K562 (cell line): Measurements from ENCODE around the gene SLMAP. TPM values are rescaled to one million over a fixed set of nuclear protein-coding genes. Genes with fewer than 3 reads are reported as not detected.

Source experiments
- BACH1 ChIP-seq: fragments of 200-800 bp; sonication (Bioruptor generic); IDR thresholded peaks from 2 replicates; pipeline ENCODE4 v1.6.1; 2016; ENCODE audit warnings: missing genetic modification characterization, missing compliant biosample characterization
- BRF1 ChIP-seq: IDR thresholded peaks from 3 replicates; pipeline ENCODE4 v1.6.1; 2011; ENCODE audit warnings: borderline replicate concordance, mild to moderate bottlenecking; ENCODE audit not compliant: insufficient read length; ENCODE audit errors: extremely low read depth
- ESRRB ChIP-seq: fragments of 250-450 bp; sonication (Bioruptor Pico); IDR thresholded peaks from 2 replicates; pipeline ENCODE4 v1.5.0; 2020; ENCODE audit warnings: mild to moderate bottlenecking, moderate library complexity, borderline replicate concordance
- EWSR1 ChIP-seq: fragments of 450-650 bp; IDR thresholded peaks from 2 replicates; pipeline ENCODE4 v1.6.1; 2018; ENCODE audit warnings: borderline replicate concordance, mild to moderate bottlenecking, low read depth, moderate library complexity; ENCODE audit not compliant: partially characterized antibody
- GTF2A2 ChIP-seq: IDR thresholded peaks from 2 replicates; pipeline ENCODE4 v1.6.1; 2016; ENCODE audit warnings: mild to moderate bottlenecking, missing genetic modification characterization, missing compliant biosample characterization
- JUNB ChIP-seq: fragments of 450-650 bp; formaldehyde crosslinking; conservative IDR thresholded peaks from 2 replicates; pipeline ENCODE4 v1.4.0; 2020; ENCODE audit warnings: mild to moderate bottlenecking
- MITF ChIP-seq: IDR thresholded peaks from 2 replicates; pipeline ENCODE4 v1.6.1; 2014; ENCODE audit warnings: antibody characterized with exemption
- PTTG1 ChIP-seq: fragments of 450-650 bp; IDR thresholded peaks from 2 replicates; pipeline ENCODE4 v1.6.1; 2016; ENCODE audit warnings: low read depth, mild to moderate bottlenecking, missing genetic modification characterization, missing compliant biosample characterization
- RAD21 ChIP-seq, 2 experiments: fragments of 250-450 bp in 1 of 2; fragments of 450-650 bp in 1 of 2; sonication (Bioruptor Pico) in 1 of 2; formaldehyde crosslinking in 1 of 2; IDR thresholded peaks in 1 of 2; conservative IDR thresholded peaks in 1 of 2; 2 replicates each; pipeline versions ENCODE4 v1.4.0 to v1.8.0; 2020 to 2022; ENCODE audit warnings: mild to moderate bottlenecking in 2 of 2, moderate library complexity in 1 of 2
- TEAD4 ChIP-seq, 2 experiments: sonication (generic) in 1 of 2; formaldehyde crosslinking in 1 of 2; IDR thresholded peaks; 2 replicates each; pipeline versions ENCODE4 v1.6.1 to v1.8.0; 2012 to 2022; ENCODE audit warnings: borderline replicate concordance in 1 of 2, inconsistent platforms in 1 of 2, low read length in 1 of 2, mild to moderate bottlenecking in 1 of 2, missing genetic modification reagents in 1 of 2
- THRA ChIP-seq: fragments of 450-650 bp; IDR thresholded peaks from 2 replicates; pipeline ENCODE4 v1.6.1; 2017; ENCODE audit warnings: mild to moderate bottlenecking, moderate library complexity
- TRIM24 ChIP-seq, 2 experiments: fragments of 450-650 bp; IDR thresholded peaks; 2 replicates each; pipeline ENCODE4 v1.6.1; 2016
- ZC3H8 ChIP-seq: fragments of 450-650 bp; IDR thresholded peaks from 2 replicates; pipeline ENCODE4 v1.6.1; 2017
- ZNF124 ChIP-seq: sonication (generic); formaldehyde crosslinking; IDR thresholded peaks from 2 replicates; pipeline ENCODE4 v1.8.1; 2022; ENCODE audit warnings: missing genetic modification reagents
- ZNF511 ChIP-seq: sonication (generic); formaldehyde crosslinking; IDR thresholded peaks from 2 replicates; pipeline ENCODE4 v1.8.0; 2022; ENCODE audit warnings: mild to moderate bottlenecking, missing genetic modification reagents
- ZNF584 ChIP-seq: fragments of 200-800 bp; sonication (Bioruptor generic); IDR thresholded peaks from 2 replicates; pipeline ENCODE4 v1.6.1; 2016; ENCODE audit warnings: low read depth, mild to moderate bottlenecking, missing genetic modification characterization, missing compliant biosample characterization
- polyA plus RNA-seq, 8 experiments: library from polyadenylated mRNA; depleted of rRNA in 4 of 8; stranded (reverse) in 5 of 8; unstranded in 3 of 8; fragments of >200 nt; fragmentation: Nextera tagmentation in 2 of 8; fragmentation: Illumina TruSeq in 1 of 8; extraction: Ambion mirVana in 2 of 8; extraction: Trizol in 1 of 8; gene quantifications; 2 replicates each; pipeline versions ENCODE4 v1.2.1 to v1.2.3, GENCODE V29; 2011 to 2014; ENCODE audit warnings: inconsistent platforms in 1 of 8, missing spikeins in 1 of 8
- total RNA-seq, 7 experiments: library from RNA; depleted of rRNA in 6 of 7; stranded (reverse); fragments of >200 nt in 6 of 7; fragmentation: Illumina TruSeq in 2 of 7; extraction: Trizol in 2 of 7; gene quantifications; 2 replicates each; pipeline versions ENCODE4 v1.2.1 to v1.2.3, GENCODE V29; 2011 to 2021; ENCODE audit warnings: low replicate concordance in 1 of 7
- TF ChIP-seq, protein P1 (sequence below): fragments of 250-450 bp; sonication (Bioruptor Pico); IDR thresholded peaks from 2 replicates; pipeline ENCODE4 v1.9.0; 2021; ENCODE audit warnings: mild to moderate bottlenecking, inconsistent platforms
- TF ChIP-seq, protein P2 (sequence below), 2 experiments: fragments of 450-650 bp; IDR thresholded peaks; 2 replicates each; pipeline ENCODE4 v1.6.1; 2018; ENCODE audit warnings: mild to moderate bottlenecking in 2 of 2, low read depth in 1 of 2; ENCODE audit not compliant: partially characterized antibody in 2 of 2

SLMAP gene
- total and polyA plus RNA-seq, 9 of the 15 experiments (the other 6 are each of a cell fraction or from before 2014, with no cell fraction given) = 12.1 to 50.7 (median 28.3) TPM

DNA sequence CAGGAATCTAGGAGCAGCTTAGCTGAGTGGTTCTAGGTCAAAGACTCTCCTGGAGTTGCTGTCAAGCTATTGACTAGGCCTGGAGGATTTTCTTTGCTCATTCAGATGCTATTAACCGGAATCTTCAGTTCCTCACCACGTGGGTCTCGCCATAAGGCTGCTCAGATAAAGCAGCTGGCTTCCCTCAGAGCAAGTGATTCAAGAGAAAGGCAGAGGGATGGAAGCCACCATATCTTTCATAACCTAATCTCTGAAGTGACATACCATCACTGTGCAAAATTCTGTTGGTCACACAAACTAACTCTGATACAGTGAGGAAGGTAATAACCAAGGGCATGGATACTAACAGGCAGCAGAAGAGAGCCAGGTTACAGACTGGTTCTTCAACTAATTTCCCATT lies 179.4 kb downstream of the SLMAP start (continued):
- no peak for TF ChIP-seq BACH1
- no peak for TF ChIP-seq ZNF584
- TF ChIP-seq TRIM24 (IDR thresholded peaks at IDR 0.05) = peak; percentile 82 to 86
- TF ChIP-seq THRA = no peak
- TF ChIP-seq JUNB = no peak
- TF ChIP-seq BRF1 = no peak
- TF ChIP-seq PTTG1 = no peak
- TF ChIP-seq, protein P1, sequence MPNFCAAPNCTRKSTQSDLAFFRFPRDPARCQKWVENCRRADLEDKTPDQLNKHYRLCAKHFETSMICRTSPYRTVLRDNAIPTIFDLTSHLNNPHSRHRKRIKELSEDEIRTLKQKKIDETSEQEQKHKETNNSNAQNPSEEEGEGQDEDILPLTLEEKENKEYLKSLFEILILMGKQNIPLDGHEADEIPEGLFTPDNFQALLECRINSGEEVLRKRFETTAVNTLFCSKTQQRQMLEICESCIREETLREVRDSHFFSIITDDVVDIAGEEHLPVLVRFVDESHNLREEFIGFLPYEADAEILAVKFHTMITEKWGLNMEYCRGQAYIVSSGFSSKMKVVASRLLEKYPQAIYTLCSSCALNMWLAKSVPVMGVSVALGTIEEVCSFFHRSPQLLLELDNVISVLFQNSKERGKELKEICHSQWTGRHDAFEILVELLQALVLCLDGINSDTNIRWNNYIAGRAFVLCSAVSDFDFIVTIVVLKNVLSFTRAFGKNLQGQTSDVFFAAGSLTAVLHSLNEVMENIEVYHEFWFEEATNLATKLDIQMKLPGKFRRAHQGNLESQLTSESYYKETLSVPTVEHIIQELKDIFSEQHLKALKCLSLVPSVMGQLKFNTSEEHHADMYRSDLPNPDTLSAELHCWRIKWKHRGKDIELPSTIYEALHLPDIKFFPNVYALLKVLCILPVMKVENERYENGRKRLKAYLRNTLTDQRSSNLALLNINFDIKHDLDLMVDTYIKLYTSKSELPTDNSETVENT (CRISPR knock-in tag) = no peak
- no peak for TF ChIP-seq RAD21 (CRISPR knock-in tag; conservative IDR thresholded peaks at IDR 0.05 in 1 of 2, IDR thresholded peaks at IDR 0.05 in 1 of 2)
- TF ChIP-seq, protein P2, sequence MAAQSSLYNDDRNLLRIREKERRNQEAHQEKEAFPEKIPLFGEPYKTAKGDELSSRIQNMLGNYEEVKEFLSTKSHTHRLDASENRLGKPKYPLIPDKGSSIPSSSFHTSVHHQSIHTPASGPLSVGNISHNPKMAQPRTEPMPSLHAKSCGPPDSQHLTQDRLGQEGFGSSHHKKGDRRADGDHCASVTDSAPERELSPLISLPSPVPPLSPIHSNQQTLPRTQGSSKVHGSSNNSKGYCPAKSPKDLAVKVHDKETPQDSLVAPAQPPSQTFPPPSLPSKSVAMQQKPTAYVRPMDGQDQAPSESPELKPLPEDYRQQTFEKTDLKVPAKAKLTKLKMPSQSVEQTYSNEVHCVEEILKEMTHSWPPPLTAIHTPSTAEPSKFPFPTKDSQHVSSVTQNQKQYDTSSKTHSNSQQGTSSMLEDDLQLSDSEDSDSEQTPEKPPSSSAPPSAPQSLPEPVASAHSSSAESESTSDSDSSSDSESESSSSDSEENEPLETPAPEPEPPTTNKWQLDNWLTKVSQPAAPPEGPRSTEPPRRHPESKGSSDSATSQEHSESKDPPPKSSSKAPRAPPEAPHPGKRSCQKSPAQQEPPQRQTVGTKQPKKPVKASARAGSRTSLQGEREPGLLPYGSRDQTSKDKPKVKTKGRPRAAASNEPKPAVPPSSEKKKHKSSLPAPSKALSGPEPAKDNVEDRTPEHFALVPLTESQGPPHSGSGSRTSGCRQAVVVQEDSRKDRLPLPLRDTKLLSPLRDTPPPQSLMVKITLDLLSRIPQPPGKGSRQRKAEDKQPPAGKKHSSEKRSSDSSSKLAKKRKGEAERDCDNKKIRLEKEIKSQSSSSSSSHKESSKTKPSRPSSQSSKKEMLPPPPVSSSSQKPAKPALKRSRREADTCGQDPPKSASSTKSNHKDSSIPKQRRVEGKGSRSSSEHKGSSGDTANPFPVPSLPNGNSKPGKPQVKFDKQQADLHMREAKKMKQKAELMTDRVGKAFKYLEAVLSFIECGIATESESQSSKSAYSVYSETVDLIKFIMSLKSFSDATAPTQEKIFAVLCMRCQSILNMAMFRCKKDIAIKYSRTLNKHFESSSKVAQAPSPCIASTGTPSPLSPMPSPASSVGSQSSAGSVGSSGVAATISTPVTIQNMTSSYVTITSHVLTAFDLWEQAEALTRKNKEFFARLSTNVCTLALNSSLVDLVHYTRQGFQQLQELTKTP (IDR thresholded peaks at IDR 0.05; ENCODE audit: low read depth in 1 of 2, partially characterized antibody in 2 of 2) = peak in 1 of 2 experiments; percentile 19
- TF ChIP-seq ZC3H8 = no peak
- peak; percentile 58; the same call in 1 of the 2 replicates for TF ChIP-seq MITF
- TF ChIP-seq ESRRB (CRISPR knock-in tag) = no peak
- no peak for TF ChIP-seq ZNF511
- no peak for TF ChIP-seq EWSR1
- TF ChIP-seq TEAD4 (IDR thresholded peaks at IDR 0.05; ENCODE audit: low read length) = peak; percentile 94
- no peak for TF ChIP-seq TEAD4 (CRISPR knock-in tag; IDR thresholded peaks at IDR 0.05; ENCODE audit: borderline replicate concordance)
- no peak for TF ChIP-seq GTF2A2 (tag)
- no peak for TF ChIP-seq ZNF124 (CRISPR knock-in tag)
